ENCODE data around the gene CD68.

The CD68 gene

GRCh38 chr17:7575959-7576358 lies 3.5 kb upstream of the CD68 start:
- DNase-seq (ENCODE audit: low read depth), result no peak
- TF ChIP-seq CTCF (IDR thresholded peaks at IDR 0.05; ENCODE audit: control insufficient read depth, extremely low read depth, insufficient read depth), result no peak
- H3K4me3 ChIP-seq (ENCODE audit: low read depth, low read length), result no peak overlapping the region

GRCh38 chr17:7576432-7576937 lies 3.0 kb upstream of the CD68 start:
- TF ChIP-seq CTCF (IDR thresholded peaks at IDR 0.05; ENCODE audit: control insufficient read depth, extremely low read depth, insufficient read depth), result no peak
- DNase-seq (ENCODE audit: low read depth), result no peak
- H3K4me3 ChIP-seq (ENCODE audit: low read depth, low read length), result no peak overlapping the region

- TF ChIP-seq CTCF (IDR thresholded peaks at IDR 0.05; ENCODE audit: control insufficient read depth, extremely low read depth, insufficient read depth), result no peak
- DNase-seq (ENCODE audit: low read depth), result no peak
- no peak overlapping the region for H3K4me3 ChIP-seq (ENCODE audit: low read depth, low read length)
Measured at GRCh38 chr17:7577327-7578199, 1.9 kb upstream of the CD68 start.

GRCh38 chr17:7579834-7580603 lies 581 bp downstream of the CD68 start:
- no peak for DNase-seq (ENCODE audit: low read depth)
- H3K4me3 ChIP-seq (ENCODE audit: low read depth, low read length), result no peak overlapping the region
- TF ChIP-seq CTCF (IDR thresholded peaks at IDR 0.05; ENCODE audit: control insufficient read depth, extremely low read depth, insufficient read depth), result no peak

- TF ChIP-seq CTCF (IDR thresholded peaks at IDR 0.05; ENCODE audit: control insufficient read depth, extremely low read depth, insufficient read depth), result no peak
- DNase-seq (ENCODE audit: low read depth), result no peak
- no peak overlapping the region for H3K4me3 ChIP-seq (ENCODE audit: low read depth, low read length)
Measured at GRCh38 chr17:7580604-7581575, 1.5 kb downstream of the CD68 start.

All from LNCaP clone FGC (cell line).